Liver (tissue), 9 donors: ENCODE results near the gene ATP6V0D1. TPM values are rescaled to one million over a fixed set of nuclear protein-coding genes. Genes with fewer than 3 reads are reported as not detected.
"Not testable (repeated sequence)": the region's sequence is repeated elsewhere in the genome, so short reads cannot be mapped to it uniquely, and the experiment has no call there.

ENCODE experiments used
- DNase-seq: peaks from one replicate; pipeline ENCODE4 v3.0.0-alpha.2; 2017; ENCODE audit warnings: low spot score
- H3K27ac ChIP-seq, 2 donors: one replicate each; pipeline ENCODE4 v1.7.0; 2013; ENCODE audit warnings: inconsistent platforms in 2 of 2, low read length in 2 of 2, control low read depth in 1 of 2, low read depth in 1 of 2, mild to moderate bottlenecking in 1 of 2
- H3K27me3 ChIP-seq, 4 donors: one replicate each; pipeline versions ENCODE4 v1.6.1 to v1.7.0; 2013; ENCODE audit warnings: low read length in 3 of 4, inconsistent platforms in 1 of 4, mild to moderate bottlenecking in 1 of 4, moderate library complexity in 1 of 4; ENCODE audit not compliant: control insufficient read depth in 4 of 4, insufficient read depth in 4 of 4
- H3K36me3 ChIP-seq, 4 donors: one replicate each; pipeline versions ENCODE4 v1.6.1 to v1.7.0; 2013; ENCODE audit warnings: low read length in 3 of 4, mild to moderate bottlenecking in 3 of 4, low read depth in 1 of 4, moderate library complexity in 1 of 4; ENCODE audit not compliant: control insufficient read depth in 4 of 4, insufficient read depth in 3 of 4
- H3K4me1 ChIP-seq, 4 donors: one replicate each; pipeline versions ENCODE4 v1.6.1 to v1.7.0; 2013; ENCODE audit warnings: low read length in 3 of 4, mild to moderate bottlenecking in 3 of 4, moderate library complexity in 1 of 4; ENCODE audit not compliant: control insufficient read depth in 4 of 4, insufficient read depth in 4 of 4
- H3K4me3 ChIP-seq, 3 donors: one replicate each; pipeline versions ENCODE4 v1.6.1 to v1.7.0; 2013; ENCODE audit warnings: low read length in 3 of 3, control low read depth in 1 of 3, low read depth in 1 of 3, mild to moderate bottlenecking in 1 of 3
- H3K9ac ChIP-seq, 2 donors: one replicate each; pipeline ENCODE4 v1.7.0; 2013; ENCODE audit warnings: low read length in 2 of 2, mild to moderate bottlenecking in 2 of 2, moderate library complexity in 2 of 2, control low read depth in 1 of 2, low read depth in 1 of 2
- H3K9me3 ChIP-seq, 4 donors: one replicate each; pipeline versions ENCODE4 v1.6.1 to v1.7.0; 2013; ENCODE audit warnings: low read length in 3 of 4; ENCODE audit not compliant: control insufficient read depth in 4 of 4
- CTCF ChIP-seq: fragments of 150-350 bp; IDR thresholded peaks from 2 replicates; pipeline ENCODE4 v1.5.1; 2017; ENCODE audit warnings: improper control_type of control experiment, low read depth, low read length; ENCODE audit not compliant: missing input control
- EGR1 ChIP-seq, 2 donors: IDR thresholded peaks; 2 replicates each; pipeline ENCODE4 v1.6.1; 2016 to 2018; ENCODE audit warnings: antibody characterized with exemption in 2 of 2, low read depth in 2 of 2
- FOXA1 ChIP-seq: IDR thresholded peaks from 2 replicates; pipeline ENCODE4 v1.6.1; 2016; ENCODE audit warnings: antibody characterized with exemption
- GABPA ChIP-seq, 2 donors: IDR thresholded peaks in 1 of 2; conservative IDR thresholded peaks in 1 of 2; 2 replicates each; pipeline ENCODE4 v1.6.1; 2016; ENCODE audit warnings: antibody characterized with exemption in 2 of 2, mild to moderate bottlenecking in 1 of 2, moderate library complexity in 1 of 2
- MAX ChIP-seq: IDR thresholded peaks from 2 replicates; pipeline ENCODE4 v1.6.1; 2016; ENCODE audit warnings: antibody characterized with exemption
- RAD21 ChIP-seq, 2 donors: IDR thresholded peaks; 2 replicates each; pipeline ENCODE4 v1.6.1; 2016; ENCODE audit warnings: antibody characterized with exemption in 2 of 2, mild to moderate bottlenecking in 2 of 2
- RXRA ChIP-seq, 2 donors: IDR thresholded peaks; 2 replicates each; pipeline ENCODE4 v1.6.1; 2017 to 2018; ENCODE audit warnings: antibody characterized with exemption in 2 of 2, mild to moderate bottlenecking in 1 of 2
- TAF1 ChIP-seq: conservative IDR thresholded peaks from 2 replicates; pipeline ENCODE4 v1.6.1; 2016; ENCODE audit warnings: antibody characterized with exemption, mild to moderate bottlenecking
- WGBS: extraction: QIAGEN DNeasy Blood & Tissue Kit; methylation state at CpG from one replicate; pipeline ENCODE4 v1.1.7; 2013; 5-methylcytosine and 5-hydroxymethylcytosine counted together
- polyA plus RNA-seq, 2 donors: library from polyadenylated mRNA; stranded (reverse) in 1 of 2; unstranded in 1 of 2; fragments of 200-250 nt in 1 of 2; fragments of >200 nt in 1 of 2; fragmentation: Nextera tagmentation in 1 of 2; extraction: Ambion mirVana in 1 of 2; gene quantifications; one replicate each; pipeline versions ENCODE4 v1.2.1 to v1.2.3, GENCODE V29; 2013 to 2015
- total RNA-seq, 2 donors: library from RNA; depleted of rRNA; stranded (reverse); fragments of >200 nt; gene quantifications; one replicate each; pipeline ENCODE4 v1.2.3, GENCODE V29; 2014
- TF ChIP-seq, protein P1 (sequence below): IDR thresholded peaks from 2 replicates; pipeline ENCODE4 v1.6.1; 2016; ENCODE audit warnings: antibody characterized with exemption, mild to moderate bottlenecking
- donor health status: healthy.
- donor health status: healthy.
- donor health status: healthy.
- donor health status: healthy.
- donor health status: healthy.

The ATP6V0D1 gene
- total and polyA plus RNA-seq, 4 donors: 47.6 to 80.2 (median 66.6) TPM

DNA sequence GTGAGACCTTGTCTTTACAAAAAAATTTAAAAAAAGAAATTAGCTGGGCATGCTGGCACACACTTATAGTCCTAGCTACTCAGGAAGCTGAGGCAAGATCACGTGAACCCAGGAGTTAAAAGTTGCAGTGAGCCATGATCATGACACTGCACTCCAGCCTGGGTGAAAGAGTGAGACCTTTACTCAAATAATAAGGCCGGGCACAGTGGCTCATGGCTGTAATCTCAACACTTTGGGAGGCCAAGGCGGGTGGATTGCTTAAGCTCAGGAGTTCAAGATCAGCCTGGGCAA is 36.1 kb upstream of the ATP6V0D1 start:
- Histone ChIP-seq H3K4me1 (peaks cover 0 to 12% (median 8%) of the 10 kb centered on the region in 4 donors), H3K9ac (no peak overlapping the region), H3K27ac (no peak overlapping the region), H3K36me3 (no peaks in the 10 kb centered on the region), H3K4me3 (no peak overlapping the region), H3K27me3 (no peaks in the 10 kb centered on the region), H3K9me3 (no peaks in the 10 kb centered on the region)
- DNase-seq: no peak
- TF ChIP-seq TAF1: no peak
- no peak for TF ChIP-seq RAD21 (IDR thresholded peaks at IDR 0.05)
- TF ChIP-seq CTCF: no peak
- no peak for TF ChIP-seq GABPA (IDR thresholded peaks at IDR 0.05 in 1 of 2, conservative IDR thresholded peaks at IDR 0.05 in 1 of 2)
- no peak for TF ChIP-seq EGR1 (IDR thresholded peaks at IDR 0.05; ENCODE audit: low read depth in 2 of 2)
- TF ChIP-seq, protein P1, sequence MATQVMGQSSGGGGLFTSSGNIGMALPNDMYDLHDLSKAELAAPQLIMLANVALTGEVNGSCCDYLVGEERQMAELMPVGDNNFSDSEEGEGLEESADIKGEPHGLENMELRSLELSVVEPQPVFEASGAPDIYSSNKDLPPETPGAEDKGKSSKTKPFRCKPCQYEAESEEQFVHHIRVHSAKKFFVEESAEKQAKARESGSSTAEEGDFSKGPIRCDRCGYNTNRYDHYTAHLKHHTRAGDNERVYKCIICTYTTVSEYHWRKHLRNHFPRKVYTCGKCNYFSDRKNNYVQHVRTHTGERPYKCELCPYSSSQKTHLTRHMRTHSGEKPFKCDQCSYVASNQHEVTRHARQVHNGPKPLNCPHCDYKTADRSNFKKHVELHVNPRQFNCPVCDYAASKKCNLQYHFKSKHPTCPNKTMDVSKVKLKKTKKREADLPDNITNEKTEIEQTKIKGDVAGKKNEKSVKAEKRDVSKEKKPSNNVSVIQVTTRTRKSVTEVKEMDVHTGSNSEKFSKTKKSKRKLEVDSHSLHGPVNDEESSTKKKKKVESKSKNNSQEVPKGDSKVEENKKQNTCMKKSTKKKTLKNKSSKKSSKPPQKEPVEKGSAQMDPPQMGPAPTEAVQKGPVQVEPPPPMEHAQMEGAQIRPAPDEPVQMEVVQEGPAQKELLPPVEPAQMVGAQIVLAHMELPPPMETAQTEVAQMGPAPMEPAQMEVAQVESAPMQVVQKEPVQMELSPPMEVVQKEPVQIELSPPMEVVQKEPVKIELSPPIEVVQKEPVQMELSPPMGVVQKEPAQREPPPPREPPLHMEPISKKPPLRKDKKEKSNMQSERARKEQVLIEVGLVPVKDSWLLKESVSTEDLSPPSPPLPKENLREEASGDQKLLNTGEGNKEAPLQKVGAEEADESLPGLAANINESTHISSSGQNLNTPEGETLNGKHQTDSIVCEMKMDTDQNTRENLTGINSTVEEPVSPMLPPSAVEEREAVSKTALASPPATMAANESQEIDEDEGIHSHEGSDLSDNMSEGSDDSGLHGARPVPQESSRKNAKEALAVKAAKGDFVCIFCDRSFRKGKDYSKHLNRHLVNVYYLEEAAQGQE: no peak
- WGBS: 84% methylated on average over 3 of the region's 3 CpGs

DNA sequence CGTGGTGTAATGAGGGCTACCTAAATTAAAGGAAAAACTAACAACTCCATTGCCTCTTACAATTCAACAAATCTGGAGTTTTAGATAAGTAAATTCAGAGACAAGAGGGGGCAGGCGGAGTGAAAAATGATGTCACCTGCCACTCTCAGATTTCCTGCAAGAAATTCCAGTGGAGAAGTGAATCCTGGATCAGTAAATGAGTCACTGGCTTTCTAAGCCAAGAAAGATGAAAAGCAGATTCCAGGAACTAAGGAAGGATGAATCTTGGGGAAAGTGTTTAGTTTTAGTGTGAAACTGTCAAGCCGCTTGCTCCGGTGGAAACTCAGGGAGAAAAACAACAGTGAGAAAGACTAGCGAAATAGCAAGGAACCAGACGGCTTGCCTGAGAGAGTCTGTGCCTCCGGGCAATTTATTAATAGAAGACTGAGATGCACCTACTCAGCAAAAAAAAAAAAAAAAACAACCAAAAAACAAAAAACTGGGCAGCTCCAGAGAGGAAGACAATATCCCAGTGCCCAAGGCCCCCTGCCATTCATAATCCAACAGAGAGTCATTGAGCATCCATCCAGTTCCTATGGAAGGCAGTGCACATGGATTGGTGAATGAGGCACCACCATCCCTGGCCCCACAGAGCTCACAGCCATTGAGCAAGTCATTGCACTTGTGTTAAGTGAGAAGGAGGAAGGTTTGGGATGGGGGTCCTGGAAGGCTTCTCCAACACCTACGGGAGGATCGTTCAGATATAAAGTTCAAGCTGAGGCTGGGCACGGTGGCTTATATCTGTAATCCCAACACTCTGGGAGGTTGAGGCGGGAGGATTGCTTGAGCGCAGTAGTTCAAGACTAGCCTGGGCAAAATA is 35.6 kb upstream of the ATP6V0D1 start:
- Histone ChIP-seq H3K4me1 (peaks cover 0 to 8% (median 5%) of the 10 kb centered on the region in 4 donors), H3K9ac (no peak overlapping the region), H3K4me3 (no peak overlapping the region), H3K9me3 (no peaks in the 10 kb centered on the region), H3K27ac (no peak overlapping the region), H3K27me3 (no peaks in the 10 kb centered on the region), H3K36me3 (no peaks in the 10 kb centered on the region)
- TF ChIP-seq FOXA1 (no peak), RAD21 (IDR thresholded peaks at IDR 0.05) (no peak)
- 93% methylated on average over 12 of the region's 12 CpGs for WGBS
- no peak for DNase-seq

- no peaks in the 10 kb centered on the region for H3K36me3 ChIP-seq
- WGBS: 9% methylated on average over 8 of the region's 8 CpGs
- no peaks in the 10 kb centered on the region for H3K27me3 ChIP-seq
- no peak overlapping the region for H3K27ac ChIP-seq
- no peak overlapping the region for H3K9ac ChIP-seq
- H3K9me3 ChIP-seq: no peaks in the 10 kb centered on the region
- peak in 1 of 2 donors; percentile 28 for TF ChIP-seq RXRA (IDR thresholded peaks at IDR 0.05)
- peak; percentile 81 to 82 for TF ChIP-seq RAD21 (IDR thresholded peaks at IDR 0.05)
- TF ChIP-seq CTCF: peak; percentile 72
- TF ChIP-seq MAX: no peak
- peak; percentile 72 for DNase-seq
- no peak overlapping the region for H3K4me3 ChIP-seq
- no peaks in the 10 kb centered on the region for H3K4me1 ChIP-seq
Measured at GRCh38 chr16:67514382-67514828, 33.4 kb upstream of the ATP6V0D1 start.

GRCh38 chr16:67513892-67514291 is 32.9 kb upstream of the ATP6V0D1 start:
- not testable (repeated sequence) for H3K4me3 ChIP-seq, H3K9me3 ChIP-seq, H3K27me3 ChIP-seq, H3K4me1 ChIP-seq, H3K9ac ChIP-seq, H3K27ac ChIP-seq, DNase-seq, H3K36me3 ChIP-seq
- WGBS: 97% methylated on average over 1 of the region's 1 CpG
